Neural cell (in vitro differentiated cells): ENCODE results near the gene ZNF879. TPM values are rescaled to one million over a fixed set of nuclear protein-coding genes. Genes with fewer than 3 reads are reported as not detected.

ENCODE experiments used
- H2AFZ ChIP-seq: fragments of 200-600, 300-800 bp; sonication (generic), shearing (Covaris generic); 2 replicates; pipeline ENCODE4 v1.6.0; 2014; ENCODE audit warnings: low read depth, mild to moderate bottlenecking, antibody characterized with exemption, low read length, moderate library complexity
- H3F3A ChIP-seq: fragments of 200-600 bp; shearing (Covaris generic); 2 replicates; pipeline ENCODE4 v1.6.1; 2016; ENCODE audit warnings: mild to moderate bottlenecking, moderate library complexity, mixed read lengths, antibody characterized with exemption, low read length; ENCODE audit not compliant: insufficient read depth, poor library complexity, severe bottlenecking
- H3K27ac ChIP-seq: fragments of 200-600, 300-800 bp; sonication (generic), shearing (Covaris generic); 2 replicates; pipeline ENCODE4 v1.5.1; 2014; ENCODE audit warnings: mild to moderate bottlenecking, low read length, moderate library complexity
- H3K27me3 ChIP-seq: fragments of 300-800, 200-600 bp; sonication (generic), shearing (Covaris generic); 2 replicates; pipeline ENCODE4 v1.6.0; 2014; ENCODE audit warnings: mild to moderate bottlenecking, low read depth, low read length, moderate library complexity; ENCODE audit not compliant: insufficient read depth
- H3K36me3 ChIP-seq: fragments of 300-800, 200-600 bp; sonication (generic), shearing (Covaris generic); 2 replicates; pipeline ENCODE4 v1.5.1; 2014; ENCODE audit warnings: mild to moderate bottlenecking, antibody characterized with exemption, low read length, moderate library complexity; ENCODE audit not compliant: insufficient read depth
- H3K4me2 ChIP-seq: fragments of 300-800, 200-600 bp; sonication (generic), shearing (Covaris generic); 2 replicates; pipeline ENCODE4 v1.6.0; 2014; ENCODE audit warnings: mild to moderate bottlenecking, low read length
- H3K4me3 ChIP-seq: fragments of 300-800, 200-600 bp; sonication (generic), shearing (Covaris generic); 2 replicates; pipeline ENCODE4 v1.5.1; 2014; ENCODE audit warnings: mild to moderate bottlenecking, low read length, moderate library complexity
- H3K79me2 ChIP-seq: fragments of 200-600 bp; shearing (Covaris generic); replicated peaks from 2 replicates; pipeline ENCODE4 v1.6.0; 2014; ENCODE audit warnings: mild to moderate bottlenecking, low read length, moderate library complexity; ENCODE audit not compliant: insufficient read depth
- H3K9ac ChIP-seq: fragments of 300-800, 200-600 bp; sonication (generic), shearing (Covaris generic); 2 replicates; pipeline ENCODE4 v1.6.1; 2016; ENCODE audit warnings: mild to moderate bottlenecking, low read length, mixed read lengths
- H3K9me2 ChIP-seq: fragments of 200-600 bp; shearing (Covaris generic); 2 replicates; pipeline ENCODE4 v1.6.1; 2016; ENCODE audit warnings: mild to moderate bottlenecking, low read length, mixed read lengths; ENCODE audit not compliant: insufficient read depth
- H3K9me3 ChIP-seq: fragments of 200-600, 300-800 bp; sonication (generic), shearing (Covaris generic); 2 replicates; pipeline ENCODE4 v1.6.1; 2016; ENCODE audit warnings: mild to moderate bottlenecking, mixed run types, low read length, moderate library complexity, mixed read lengths
- H4K20me1 ChIP-seq: fragments of 200-600 bp; shearing (Covaris generic); 2 replicates; pipeline ENCODE4 v1.6.1; 2016; ENCODE audit warnings: mild to moderate bottlenecking, mixed run types; ENCODE audit not compliant: insufficient read depth
- EP300 ChIP-seq: fragments of 450-650 bp; conservative IDR thresholded peaks from 2 replicates; pipeline ENCODE4 v1.6.1; 2014; ENCODE audit warnings: antibody characterized with exemption, mild to moderate bottlenecking, moderate library complexity; ENCODE audit not compliant: poor library complexity, severe bottlenecking
- EZH2 ChIP-seq: fragments of 200-600, 300-800 bp; shearing (Covaris generic), sonication (generic); IDR thresholded peaks from 2 replicates; pipeline ENCODE4 v1.6.1; 2014; ENCODE audit warnings: antibody characterized with exemption, low read length, borderline replicate concordance, mild to moderate bottlenecking; ENCODE audit not compliant: insufficient read depth, poor library complexity, severe bottlenecking
- MXI1 ChIP-seq: fragments of 450-650 bp; conservative IDR thresholded peaks from 2 replicates; pipeline ENCODE4 v1.6.1; 2014; ENCODE audit warnings: antibody characterized with exemption, mild to moderate bottlenecking; ENCODE audit not compliant: poor library complexity, severe bottlenecking
- POLR2AphosphoS5 ChIP-seq: IDR thresholded peaks from 2 replicates; pipeline ENCODE4 v1.6.1; 2012
- RAD21 ChIP-seq: fragments of 450-650 bp; conservative IDR thresholded peaks from 2 replicates; pipeline ENCODE4 v1.6.1; 2014; ENCODE audit warnings: antibody characterized with exemption, mild to moderate bottlenecking, moderate library complexity
- SMC3 ChIP-seq: fragments of 450-650 bp; conservative IDR thresholded peaks from 2 replicates; pipeline ENCODE4 v1.6.1; 2014; ENCODE audit warnings: antibody characterized with exemption, mild to moderate bottlenecking, moderate library complexity; ENCODE audit not compliant: poor library complexity
- TAF1 ChIP-seq: IDR thresholded peaks from 2 replicates; pipeline ENCODE4 v1.6.1; 2012; ENCODE audit warnings: low read depth
- polyA plus RNA-seq: library from polyadenylated mRNA; depleted of rRNA; stranded (reverse); fragments of >200 nt; gene quantifications from 2 replicates; pipeline ENCODE4 v1.2.3, GENCODE V29; 2014
- TF ChIP-seq, protein P1 (sequence below): IDR thresholded peaks from 2 replicates; pipeline ENCODE4 v1.6.1; 2012; ENCODE audit warnings: borderline replicate concordance
- TF ChIP-seq, protein P2 (sequence below): fragments of 450-650 bp; IDR thresholded peaks from 2 replicates; pipeline ENCODE4 v1.5.1; 2014; ENCODE audit warnings: antibody characterized with exemption, mild to moderate bottlenecking, moderate library complexity; ENCODE audit not compliant: poor library complexity, severe bottlenecking

Gene ZNF879
- polyA plus RNA-seq, 1 donor from 2014 or later: 18.7 TPM

DNA sequence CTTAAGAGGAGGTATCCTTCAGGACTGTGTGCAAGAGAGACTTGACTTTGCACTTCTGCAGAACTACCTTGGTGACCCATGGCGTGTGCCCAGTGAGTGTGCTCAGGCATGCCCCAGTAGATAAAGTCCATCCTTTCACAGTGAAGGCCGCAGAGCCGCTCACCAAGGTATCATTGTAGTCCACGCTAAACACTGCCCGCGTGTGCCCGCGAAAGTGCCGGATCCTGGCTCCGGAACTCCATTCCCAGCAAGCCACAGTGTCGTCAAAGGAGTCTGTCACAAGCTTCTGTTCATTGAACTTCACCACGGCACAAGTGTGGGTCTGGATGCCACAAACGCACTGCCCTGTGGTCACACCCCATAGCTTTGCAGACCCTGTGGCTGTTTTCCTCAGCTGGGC lies 25.2 kb upstream of the ZNF879 start:
- no peaks in the 10 kb centered on the region for H3K36me3 ChIP-seq
- H3K9ac ChIP-seq: no peak overlapping the region
- no peak overlapping the region for H3K27ac ChIP-seq
- no peaks in the 10 kb centered on the region for H4K20me1 ChIP-seq
- TF ChIP-seq, protein P1, sequence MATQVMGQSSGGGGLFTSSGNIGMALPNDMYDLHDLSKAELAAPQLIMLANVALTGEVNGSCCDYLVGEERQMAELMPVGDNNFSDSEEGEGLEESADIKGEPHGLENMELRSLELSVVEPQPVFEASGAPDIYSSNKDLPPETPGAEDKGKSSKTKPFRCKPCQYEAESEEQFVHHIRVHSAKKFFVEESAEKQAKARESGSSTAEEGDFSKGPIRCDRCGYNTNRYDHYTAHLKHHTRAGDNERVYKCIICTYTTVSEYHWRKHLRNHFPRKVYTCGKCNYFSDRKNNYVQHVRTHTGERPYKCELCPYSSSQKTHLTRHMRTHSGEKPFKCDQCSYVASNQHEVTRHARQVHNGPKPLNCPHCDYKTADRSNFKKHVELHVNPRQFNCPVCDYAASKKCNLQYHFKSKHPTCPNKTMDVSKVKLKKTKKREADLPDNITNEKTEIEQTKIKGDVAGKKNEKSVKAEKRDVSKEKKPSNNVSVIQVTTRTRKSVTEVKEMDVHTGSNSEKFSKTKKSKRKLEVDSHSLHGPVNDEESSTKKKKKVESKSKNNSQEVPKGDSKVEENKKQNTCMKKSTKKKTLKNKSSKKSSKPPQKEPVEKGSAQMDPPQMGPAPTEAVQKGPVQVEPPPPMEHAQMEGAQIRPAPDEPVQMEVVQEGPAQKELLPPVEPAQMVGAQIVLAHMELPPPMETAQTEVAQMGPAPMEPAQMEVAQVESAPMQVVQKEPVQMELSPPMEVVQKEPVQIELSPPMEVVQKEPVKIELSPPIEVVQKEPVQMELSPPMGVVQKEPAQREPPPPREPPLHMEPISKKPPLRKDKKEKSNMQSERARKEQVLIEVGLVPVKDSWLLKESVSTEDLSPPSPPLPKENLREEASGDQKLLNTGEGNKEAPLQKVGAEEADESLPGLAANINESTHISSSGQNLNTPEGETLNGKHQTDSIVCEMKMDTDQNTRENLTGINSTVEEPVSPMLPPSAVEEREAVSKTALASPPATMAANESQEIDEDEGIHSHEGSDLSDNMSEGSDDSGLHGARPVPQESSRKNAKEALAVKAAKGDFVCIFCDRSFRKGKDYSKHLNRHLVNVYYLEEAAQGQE: no peak
- TF ChIP-seq EP300: no peak
- TF ChIP-seq RAD21: no peak
- TF ChIP-seq MXI1: no peak
- TF ChIP-seq TAF1: no peak
- no peak for TF ChIP-seq EZH2
- no peak for TF ChIP-seq POLR2AphosphoS5
- no peak for TF ChIP-seq SMC3
- TF ChIP-seq, protein P2, sequence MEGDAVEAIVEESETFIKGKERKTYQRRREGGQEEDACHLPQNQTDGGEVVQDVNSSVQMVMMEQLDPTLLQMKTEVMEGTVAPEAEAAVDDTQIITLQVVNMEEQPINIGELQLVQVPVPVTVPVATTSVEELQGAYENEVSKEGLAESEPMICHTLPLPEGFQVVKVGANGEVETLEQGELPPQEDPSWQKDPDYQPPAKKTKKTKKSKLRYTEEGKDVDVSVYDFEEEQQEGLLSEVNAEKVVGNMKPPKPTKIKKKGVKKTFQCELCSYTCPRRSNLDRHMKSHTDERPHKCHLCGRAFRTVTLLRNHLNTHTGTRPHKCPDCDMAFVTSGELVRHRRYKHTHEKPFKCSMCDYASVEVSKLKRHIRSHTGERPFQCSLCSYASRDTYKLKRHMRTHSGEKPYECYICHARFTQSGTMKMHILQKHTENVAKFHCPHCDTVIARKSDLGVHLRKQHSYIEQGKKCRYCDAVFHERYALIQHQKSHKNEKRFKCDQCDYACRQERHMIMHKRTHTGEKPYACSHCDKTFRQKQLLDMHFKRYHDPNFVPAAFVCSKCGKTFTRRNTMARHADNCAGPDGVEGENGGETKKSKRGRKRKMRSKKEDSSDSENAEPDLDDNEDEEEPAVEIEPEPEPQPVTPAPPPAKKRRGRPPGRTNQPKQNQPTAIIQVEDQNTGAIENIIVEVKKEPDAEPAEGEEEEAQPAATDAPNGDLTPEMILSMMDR: no peak
- no peaks in the 10 kb centered on the region for H3K9me3 ChIP-seq
- H3K9me2 ChIP-seq: no peaks in the 10 kb centered on the region
- H3K4me3 ChIP-seq: no peak overlapping the region
- no peaks in the 10 kb centered on the region for H3K79me2 ChIP-seq
- H3K4me2 ChIP-seq: no peak overlapping the region
- peaks cover 33% of the 10 kb centered on the region for H3K27me3 ChIP-seq
- H2AFZ ChIP-seq: no peak overlapping the region
- H3F3A ChIP-seq: no peaks in the 10 kb centered on the region

DNA sequence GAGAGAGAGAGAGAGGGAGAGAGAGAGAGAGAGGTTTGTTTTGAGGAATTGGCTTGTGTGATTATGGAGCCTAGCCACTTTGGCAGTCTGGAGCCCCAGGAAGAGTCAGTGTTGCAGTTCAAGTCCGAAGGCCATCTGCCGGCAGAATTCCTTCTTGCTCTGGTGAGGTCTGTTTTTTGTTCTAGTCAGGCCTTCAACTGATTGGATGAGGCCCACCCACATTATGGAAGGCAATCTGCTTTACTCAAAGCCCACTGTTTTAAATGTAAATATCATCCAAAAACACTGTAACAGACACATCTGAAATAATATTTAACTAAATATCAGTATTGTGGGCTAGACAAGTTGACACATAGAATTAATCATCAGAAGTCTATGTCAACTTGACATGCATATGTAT lies 17.0 kb upstream of the ZNF879 start:
- Histone ChIP-seq H2AFZ (no peak overlapping the region), H3K9me3 (no peaks in the 10 kb centered on the region), H3K9me2 (no peaks in the 10 kb centered on the region), H3F3A (no peaks in the 10 kb centered on the region), H3K4me2 (no peak overlapping the region), H3K9ac (no peak overlapping the region), H3K27ac (no peak overlapping the region), H3K79me2 (no peaks in the 10 kb centered on the region), H4K20me1 (no peaks in the 10 kb centered on the region), H3K4me3 (no peak overlapping the region), H3K27me3 (no peaks in the 10 kb centered on the region), H3K36me3 (no peaks in the 10 kb centered on the region)
- no peak for TF ChIP-seq EP300
- TF ChIP-seq TAF1: no peak
- TF ChIP-seq, protein P2: no peak
- no peak for TF ChIP-seq POLR2AphosphoS5
- TF ChIP-seq, protein P1: no peak
- TF ChIP-seq EZH2: no peak
- no peak for TF ChIP-seq MXI1
- no peak for TF ChIP-seq SMC3
- no peak for TF ChIP-seq RAD21
